Panc1 (cell line): ENCODE data around the gene C12orf75. TPM values are rescaled to one million over a fixed set of nuclear protein-coding genes. Genes with fewer than 3 reads are reported as not detected.

ENCODE experiments used
- ATAC-seq: fragments of 200-7000 bp; cut with Tn5 transposase; 2 replicates; pipeline ENCODE4 v1.9.1; 2020; ENCODE audit warnings: mild to moderate bottlenecking, moderate library complexity
- BruUV-seq: library from RNA; stranded (reverse); fragments of 400-500 nt; replicated peaks from 2 replicates; lab custom pipeline; 2021; lab: Mats Ljungman, UMichigan
- CTCF ChIA-PET: fragments of 300-600 bp; sonication (Branson Sonifier 250); formaldehyde crosslinking; loops from one replicate; lab custom pipeline; 2022; ENCODE audit warnings: antibody characterized with exemption; lab: Charles Lee
- POLR2A ChIA-PET: fragments of 300-600 bp; sonication (Branson Sonifier 250); formaldehyde crosslinking; loops from one replicate; lab custom pipeline; 2022; ENCODE audit warnings: antibody characterized with exemption; lab: Charles Lee
- DNase-seq: peaks from one replicate; pipeline ENCODE4 v3.0.0-alpha.2; 2010; ENCODE audit warnings: low read depth, low spot score
- H3K27ac ChIP-seq: 2 replicates; pipeline ENCODE4 v1.5.1; 2011; ENCODE audit warnings: mild to moderate bottlenecking, low read length, inconsistent platforms
- H3K27me3 ChIP-seq: fragments of 200-500 bp; sonication (Bioruptor generic); 2 replicates; pipeline ENCODE4 v1.6.0; 2014; ENCODE audit warnings: low read length, inconsistent platforms; ENCODE audit not compliant: control insufficient read depth, insufficient read depth
- H3K36me3 ChIP-seq: fragments of 200-500 bp; sonication (Bioruptor generic); 2 replicates; pipeline ENCODE4 v1.5.1; 2014; ENCODE audit warnings: inconsistent platforms, mild to moderate bottlenecking, low read length, moderate library complexity; ENCODE audit not compliant: control insufficient read depth, insufficient read depth
- H3K4me1 ChIP-seq: 2 replicates; pipeline ENCODE4 v1.5.1; 2011; ENCODE audit warnings: inconsistent platforms, mild to moderate bottlenecking, low read length, moderate library complexity; ENCODE audit not compliant: control insufficient read depth, insufficient read depth
- H3K4me3 ChIP-seq, 2 experiments: 2 replicates each; pipeline ENCODE4 v1.5.1; 2011 to 2012; ENCODE audit warnings: low read depth in 2 of 2, low read length in 2 of 2, mild to moderate bottlenecking in 2 of 2, inconsistent platforms in 1 of 2, moderate library complexity in 1 of 2
- H3K9me3 ChIP-seq: fragments of 200-500 bp; sonication (Bioruptor generic); 2 replicates; pipeline ENCODE4 v1.5.1; 2014; ENCODE audit warnings: low read depth, mild to moderate bottlenecking, inconsistent platforms, low read length, moderate library complexity; ENCODE audit not compliant: control insufficient read depth, insufficient read depth
- POLR2AphosphoS5 ChIP-seq: IDR thresholded peaks from 2 replicates; pipeline ENCODE4 v1.6.1; 2012; ENCODE audit warnings: mild to moderate bottlenecking, low read depth, low read length, moderate library complexity
- REST ChIP-seq, 2 experiments: IDR thresholded peaks; 2 replicates each; pipeline ENCODE4 v1.6.1; 2011 to 2012; ENCODE audit warnings: low read depth in 2 of 2, control low read depth in 1 of 2, low read length in 1 of 2, mild to moderate bottlenecking in 1 of 2, moderate library complexity in 1 of 2; ENCODE audit not compliant: insufficient read depth in 1 of 2
- SIN3A ChIP-seq: IDR thresholded peaks from 2 replicates; pipeline ENCODE4 v1.6.1; 2012; ENCODE audit warnings: low read depth, mild to moderate bottlenecking, low read length, moderate library complexity, borderline replicate concordance; ENCODE audit not compliant: insufficient read depth
- TCF7L2 ChIP-seq: IDR thresholded peaks from 2 replicates; pipeline ENCODE4 v1.6.1; 2011; ENCODE audit warnings: mild to moderate bottlenecking, low read depth, low read length, inconsistent platforms
- in situ Hi-C: cut with HindIII; loops from 2 replicates; pipeline ENCODE4 v1.10.0; 2016; ENCODE audit warnings: low sequenced_read_pairs, low pct_unique_long_range_greater_than_20kb
- intact Hi-C: fragments of 100-400 bp; cut with micrococcal nuclease; formaldehyde crosslinking; loops from one replicate; pipeline ENCODE4 v1.10.0; 2022; ENCODE audit not compliant: unreplicated experiment
- total RNA-seq: library from RNA; stranded (reverse); gene quantifications from one replicate; pipeline ENCODE4 v1.2.1, GENCODE V29; 2021; ENCODE audit not compliant: unreplicated experiment
- TF ChIP-seq, protein P1 (sequence below): fragments of 450-650 bp; IDR thresholded peaks from 2 replicates; pipeline ENCODE4 v1.5.1; 2017; ENCODE audit warnings: mild to moderate bottlenecking

C12orf75 gene
- total RNA-seq, 1 experiment from 2014 or later: 132 TPM

GRCh38 chr12:105334582-105334981 is 4.1 kb downstream of the C12orf75 start:
- Histone ChIP-seq H3K9me3 (no peaks in the 10 kb centered on the region), H3K27ac (no peak overlapping the region), H3K4me3 (no peak overlapping the region), H3K27me3 (no peaks in the 10 kb centered on the region), H3K36me3 (no peaks in the 10 kb centered on the region), H3K4me1 (peaks cover 27% of the 10 kb centered on the region)
- in situ Hi-C loops (no loop called here), intact Hi-C loops (no loop called here)
- no peak for TF ChIP-seq TCF7L2
- TF ChIP-seq, protein P1, sequence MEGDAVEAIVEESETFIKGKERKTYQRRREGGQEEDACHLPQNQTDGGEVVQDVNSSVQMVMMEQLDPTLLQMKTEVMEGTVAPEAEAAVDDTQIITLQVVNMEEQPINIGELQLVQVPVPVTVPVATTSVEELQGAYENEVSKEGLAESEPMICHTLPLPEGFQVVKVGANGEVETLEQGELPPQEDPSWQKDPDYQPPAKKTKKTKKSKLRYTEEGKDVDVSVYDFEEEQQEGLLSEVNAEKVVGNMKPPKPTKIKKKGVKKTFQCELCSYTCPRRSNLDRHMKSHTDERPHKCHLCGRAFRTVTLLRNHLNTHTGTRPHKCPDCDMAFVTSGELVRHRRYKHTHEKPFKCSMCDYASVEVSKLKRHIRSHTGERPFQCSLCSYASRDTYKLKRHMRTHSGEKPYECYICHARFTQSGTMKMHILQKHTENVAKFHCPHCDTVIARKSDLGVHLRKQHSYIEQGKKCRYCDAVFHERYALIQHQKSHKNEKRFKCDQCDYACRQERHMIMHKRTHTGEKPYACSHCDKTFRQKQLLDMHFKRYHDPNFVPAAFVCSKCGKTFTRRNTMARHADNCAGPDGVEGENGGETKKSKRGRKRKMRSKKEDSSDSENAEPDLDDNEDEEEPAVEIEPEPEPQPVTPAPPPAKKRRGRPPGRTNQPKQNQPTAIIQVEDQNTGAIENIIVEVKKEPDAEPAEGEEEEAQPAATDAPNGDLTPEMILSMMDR: no peak
- TF ChIP-seq POLR2AphosphoS5: no peak
- no peak for TF ChIP-seq SIN3A
- TF ChIP-seq REST (IDR thresholded peaks at IDR 0.05; ENCODE audit: insufficient read depth in 1 of 2, low read depth in 2 of 2, low read length in 1 of 2): no peak
- DNase-seq (no peak), ATAC-seq (no peak)
- POLR2A ChIA-PET: no interaction called here
- BruUV-seq: no TSS peak
- CTCF ChIA-PET: no interaction called here

- Histone ChIP-seq H3K4me1 (peaks cover 23% of the 10 kb centered on the region), H3K9me3 (peaks cover 3% of the 10 kb centered on the region; the same call in 1 of the 2 replicates), H3K27ac (no peak overlapping the region), H3K4me3 (no peak overlapping the region), H3K36me3 (no peaks in the 10 kb centered on the region), H3K27me3 (no peaks in the 10 kb centered on the region)
- no peak for ATAC-seq
- BruUV-seq: no TSS peak
- in situ Hi-C loops: no loop called here
- intact Hi-C loops: no loop called here
- no peak for DNase-seq
- POLR2A ChIA-PET: no interaction called here
- CTCF ChIA-PET: no interaction called here
- TF ChIP-seq TCF7L2 (no peak), POLR2AphosphoS5 (no peak), SIN3A (no peak)
Measured at GRCh38 chr12:105335856-105336255, 5.4 kb downstream of the C12orf75 start.

- H3K4me3 ChIP-seq: no peak overlapping the region
- no peaks in the 10 kb centered on the region for H3K36me3 ChIP-seq
- in situ Hi-C loops (no loop called here), intact Hi-C loops (no loop called here)
- ChIA-PET CTCF (interaction anchor here (0.5 kb wide), 1 partner anchor 960 kb away, joined by 10 read pairs; no protein-coding TSS in a partner anchor), POLR2A (no interaction called here)
- no peak overlapping the region for H3K27ac ChIP-seq
- H3K27me3 ChIP-seq: no peaks in the 10 kb centered on the region
- DNase-seq (no peak), ATAC-seq (no peak)
- peaks cover 23% of the 10 kb centered on the region for H3K4me1 ChIP-seq
- no peak for TF ChIP-seq POLR2AphosphoS5
- no peak for TF ChIP-seq SIN3A
- TF ChIP-seq REST (IDR thresholded peaks at IDR 0.05; ENCODE audit: insufficient read depth in 1 of 2, low read depth in 2 of 2, low read length in 1 of 2): no peak
- TF ChIP-seq, protein P1: no peak
- no peak for TF ChIP-seq TCF7L2
- BruUV-seq: no TSS peak
- peaks cover 3% of the 10 kb centered on the region; the same call in 1 of the 2 replicates for H3K9me3 ChIP-seq
Measured at GRCh38 chr12:105336411-105336810, 5.9 kb downstream of the C12orf75 start.
